ENCODE measurements around the gene EFL1. TPM values are rescaled to one million over a fixed set of nuclear protein-coding genes. Genes with fewer than 3 reads are reported as not detected.
A peak's percentile ranks its signal among the peaks of the same experiment; 100 is the strongest.

Gene EFL1
- total RNA-seq, 1 donor from 2014 or later = 17.3 TPM

- Histone ChIP-seq H3K4me3 (no peak overlapping the region), H3K9me3 (no peaks in the 10 kb centered on the region), H3K36me3 (no peaks in the 10 kb centered on the region), H3K4me1 (no peaks in the 10 kb centered on the region), H3K27ac (no peak overlapping the region), H3K27me3 (no peaks in the 10 kb centered on the region)
- intact Hi-C loops (cut with DNase I) = no loop called here
- DNase-seq (ENCODE audit: low spot score in 2 of 2) = no peak
- TF ChIP-seq CTCF (IDR thresholded peaks at IDR 0.05) = no peak
Measured at GRCh38 chr15:82111918-82112317, 150.6 kb downstream of the EFL1 start.

- no peaks in the 10 kb centered on the region for H3K36me3 ChIP-seq
- H3K4me1 ChIP-seq = no peaks in the 10 kb centered on the region
- H3K27me3 ChIP-seq = no peaks in the 10 kb centered on the region
- H3K27ac ChIP-seq = no peak overlapping the region
- intact Hi-C loops (cut with DNase I) = no loop called here
- no peaks in the 10 kb centered on the region for H3K9me3 ChIP-seq
- DNase-seq (ENCODE audit: low spot score in 2 of 2) = no peak
- no peak overlapping the region for H3K4me3 ChIP-seq
- TF ChIP-seq CTCF (IDR thresholded peaks at IDR 0.05) = no peak
Measured at GRCh38 chr15:82110144-82110543, 152.4 kb downstream of the EFL1 start.

- Histone ChIP-seq H3K36me3 (no peaks in the 10 kb centered on the region), H3K27me3 (no peaks in the 10 kb centered on the region), H3K4me1 (no peaks in the 10 kb centered on the region), H3K9me3 (no peaks in the 10 kb centered on the region), H3K4me3 (no peak overlapping the region), H3K27ac (no peak overlapping the region)
- TF ChIP-seq CTCF (IDR thresholded peaks at IDR 0.05) = peak; percentile 11 to 46 (median 25)
- intact Hi-C loops (cut with DNase I) = no loop called here
- no peak for DNase-seq (ENCODE audit: low spot score in 2 of 2)
Measured at GRCh38 chr15:82108489-82109078, 153.9 kb downstream of the EFL1 start.

GRCh38 chr15:82106679-82107078, 155.9 kb downstream of the EFL1 start:
- Histone ChIP-seq H3K27ac (no peak overlapping the region), H3K9me3 (no peaks in the 10 kb centered on the region), H3K36me3 (no peaks in the 10 kb centered on the region), H3K4me3 (no peak overlapping the region), H3K27me3 (no peaks in the 10 kb centered on the region), H3K4me1 (no peaks in the 10 kb centered on the region)
- no peak for DNase-seq (ENCODE audit: low spot score in 2 of 2)
- intact Hi-C loops (cut with DNase I) = no loop called here
- no peak for TF ChIP-seq CTCF (IDR thresholded peaks at IDR 0.05)

GRCh38 chr15:82105451-82106215, 156.9 kb downstream of the EFL1 start:
- no peak for TF ChIP-seq CTCF (IDR thresholded peaks at IDR 0.05)
- intact Hi-C loops (cut with DNase I) = no loop called here
- Histone ChIP-seq H3K27ac (no peak overlapping the region), H3K4me1 (no peaks in the 10 kb centered on the region), H3K36me3 (no peaks in the 10 kb centered on the region), H3K9me3 (no peaks in the 10 kb centered on the region), H3K4me3 (no peak overlapping the region), H3K27me3 (no peaks in the 10 kb centered on the region)
- DNase-seq (ENCODE audit: low spot score in 2 of 2) = no peak
